GM18951 (cell line): Measurements from ENCODE around the gene RAB20.
"Not testable (repeated sequence)": the region's sequence is repeated elsewhere in the genome, so short reads cannot be mapped to it uniquely, and the experiment has no call there.

Experiments used
- POLR2A ChIP-seq: IDR thresholded peaks from 4 replicates; pipeline ENCODE4 v1.6.1; 2011; ENCODE audit warnings: mild to moderate bottlenecking; ENCODE audit not compliant: insufficient read length, insufficient read depth; ENCODE audit errors: extremely low read depth
- in situ Hi-C: fragments of 300-500 bp; cut with MboI; formaldehyde crosslinking; loops from one replicate; pipeline ENCODE4 v1.12.0; 2022; ENCODE audit warnings: low sequenced_read_pairs, mixed read lengths, inconsistent platforms; ENCODE audit not compliant: unreplicated experiment

RAB20 gene, protein sequence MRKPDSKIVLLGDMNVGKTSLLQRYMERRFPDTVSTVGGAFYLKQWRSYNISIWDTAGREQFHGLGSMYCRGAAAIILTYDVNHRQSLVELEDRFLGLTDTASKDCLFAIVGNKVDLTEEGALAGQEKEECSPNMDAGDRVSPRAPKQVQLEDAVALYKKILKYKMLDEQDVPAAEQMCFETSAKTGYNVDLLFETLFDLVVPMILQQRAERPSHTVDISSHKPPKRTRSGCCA

DNA sequence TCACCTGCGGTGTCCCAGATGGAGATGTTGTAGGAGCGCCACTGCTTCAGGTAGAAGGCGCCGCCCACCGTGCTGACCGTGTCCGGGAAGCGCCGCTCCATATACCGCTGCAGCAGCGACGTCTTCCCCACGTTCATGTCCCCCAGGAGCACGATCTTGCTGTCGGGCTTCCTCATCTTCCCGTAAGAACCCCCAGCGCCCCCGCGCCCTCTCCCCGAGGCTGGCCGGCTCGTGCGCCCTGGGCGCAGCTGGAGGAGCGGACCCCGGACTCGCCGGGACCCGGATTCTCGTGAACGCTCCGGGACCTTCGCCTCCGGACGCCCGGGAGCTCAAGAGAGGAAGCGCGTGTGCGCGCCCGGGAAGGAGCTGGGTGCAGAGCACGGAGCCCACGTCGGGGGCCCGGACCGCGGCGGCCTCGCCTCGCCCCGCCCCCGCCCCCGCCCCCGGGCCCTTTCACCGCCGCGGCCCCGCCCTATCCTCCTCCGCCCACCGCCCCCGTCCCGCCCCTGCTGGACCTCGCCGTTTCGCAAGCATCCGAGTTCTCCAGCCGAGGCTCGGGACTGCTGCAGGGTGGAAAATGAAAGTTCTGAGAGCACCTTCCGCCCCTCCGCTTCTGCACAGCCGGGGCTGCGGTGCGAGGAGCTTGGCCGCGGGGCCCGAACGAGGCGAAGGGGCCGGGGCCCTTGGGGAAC lies at the start of gene RAB20:
RAB20 (minus strand) TSS at position 379 of the 692 bp plus-strand sequence; CDS start at position 176, 203 bp downstream.
- in situ Hi-C loops: no loop called here

GRCh38 chr13:110610955-110611595 lies 49.6 kb upstream of the RAB20 start:
- no peak for TF ChIP-seq POLR2A
- in situ Hi-C loops: no loop called here

More for the DNA sequence above, at the start of gene RAB20:
- peak; percentile 58 for TF ChIP-seq POLR2A

GRCh38 chr13:110607675-110608224 lies 46.2 kb upstream of the RAB20 start:
- no peak for TF ChIP-seq POLR2A
- in situ Hi-C loops: no loop called here

DNA sequence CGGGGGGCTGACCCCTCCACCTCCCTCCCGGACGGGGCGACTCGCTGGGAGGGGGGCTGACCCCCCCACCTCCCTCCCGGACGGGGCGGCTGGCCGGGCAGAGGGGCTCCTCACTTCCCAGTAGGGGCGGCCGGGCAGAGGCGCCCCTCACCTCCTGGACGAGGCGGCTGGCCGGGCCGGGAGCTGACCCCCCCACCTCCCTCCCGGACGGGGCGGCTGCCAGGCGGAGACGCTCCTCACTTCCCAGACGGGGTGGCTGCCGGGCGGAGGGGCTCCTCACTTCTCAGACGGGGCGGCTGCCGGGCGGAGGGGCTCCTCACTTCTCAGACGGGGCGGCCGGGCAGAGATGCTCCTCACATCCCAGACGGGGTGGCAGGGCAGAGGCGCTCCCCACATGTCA lies 44.8 kb upstream of the RAB20 start:
- in situ Hi-C loops: not testable (repeated sequence)

GRCh38 chr13:110605132-110605531 lies 43.6 kb upstream of the RAB20 start:
- TF ChIP-seq POLR2A: no peak
- in situ Hi-C loops: no loop called here

DNA sequence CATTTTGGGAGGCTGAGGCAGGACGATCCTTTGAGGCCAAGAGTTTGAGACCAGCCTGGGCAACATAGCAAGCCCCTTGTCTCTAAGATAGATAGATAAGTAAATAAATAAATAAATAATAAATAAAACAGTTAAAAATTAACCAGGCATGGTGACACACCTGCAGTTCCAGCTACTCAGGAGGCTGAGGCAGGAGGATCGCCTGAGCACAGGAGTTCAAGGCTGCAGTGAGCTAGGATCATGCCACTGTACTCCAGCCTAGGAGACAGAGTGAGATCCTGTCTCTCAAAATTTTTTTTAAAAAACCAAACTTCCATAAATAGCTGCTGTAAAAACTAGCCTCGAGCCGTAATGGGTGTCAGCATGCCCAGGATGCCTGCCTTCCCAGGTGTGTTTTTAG lies 39.5 kb upstream of the RAB20 start:
- in situ Hi-C loops: no loop called here
- TF ChIP-seq POLR2A: no peak

GRCh38 chr13:110600261-110600819 lies 38.8 kb upstream of the RAB20 start:
- no peak for TF ChIP-seq POLR2A
- in situ Hi-C loops: no loop called here

DNA sequence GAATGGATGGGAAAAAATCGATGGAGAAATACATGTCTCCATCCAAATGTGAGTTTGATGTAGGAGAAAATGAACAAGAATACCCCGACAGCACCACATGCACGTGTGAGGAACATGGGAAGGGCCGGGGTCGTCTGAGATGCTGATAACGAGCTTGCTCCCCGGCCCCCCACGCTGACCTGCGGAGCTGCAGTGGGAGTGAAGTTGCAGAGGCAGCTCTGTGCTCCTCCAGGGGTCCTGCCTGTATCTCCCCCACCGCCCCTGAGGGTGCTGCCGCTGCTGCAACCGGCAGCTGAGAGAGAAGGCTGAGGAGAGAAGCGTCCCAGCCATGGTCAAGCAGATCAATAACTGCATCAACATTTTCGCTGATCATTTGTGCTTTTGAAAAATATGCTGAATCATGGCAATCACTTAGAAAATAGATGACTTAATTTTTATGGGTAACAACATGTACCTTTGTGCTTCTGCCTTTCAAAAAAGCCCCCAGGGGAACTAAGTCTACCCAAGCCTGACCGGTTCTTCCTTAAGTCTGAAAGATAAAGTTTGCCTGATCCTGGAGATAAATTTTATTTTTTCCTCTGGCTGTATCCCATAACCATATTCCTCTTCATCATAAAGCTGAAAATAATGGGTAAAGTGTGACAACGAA lies 35.6 kb upstream of the RAB20 start:
- no peak for TF ChIP-seq POLR2A
- in situ Hi-C loops: loop anchor here (10.0 kb wide), 1 partner anchor 218 kb away; no protein-coding TSS in a partner anchor

DNA sequence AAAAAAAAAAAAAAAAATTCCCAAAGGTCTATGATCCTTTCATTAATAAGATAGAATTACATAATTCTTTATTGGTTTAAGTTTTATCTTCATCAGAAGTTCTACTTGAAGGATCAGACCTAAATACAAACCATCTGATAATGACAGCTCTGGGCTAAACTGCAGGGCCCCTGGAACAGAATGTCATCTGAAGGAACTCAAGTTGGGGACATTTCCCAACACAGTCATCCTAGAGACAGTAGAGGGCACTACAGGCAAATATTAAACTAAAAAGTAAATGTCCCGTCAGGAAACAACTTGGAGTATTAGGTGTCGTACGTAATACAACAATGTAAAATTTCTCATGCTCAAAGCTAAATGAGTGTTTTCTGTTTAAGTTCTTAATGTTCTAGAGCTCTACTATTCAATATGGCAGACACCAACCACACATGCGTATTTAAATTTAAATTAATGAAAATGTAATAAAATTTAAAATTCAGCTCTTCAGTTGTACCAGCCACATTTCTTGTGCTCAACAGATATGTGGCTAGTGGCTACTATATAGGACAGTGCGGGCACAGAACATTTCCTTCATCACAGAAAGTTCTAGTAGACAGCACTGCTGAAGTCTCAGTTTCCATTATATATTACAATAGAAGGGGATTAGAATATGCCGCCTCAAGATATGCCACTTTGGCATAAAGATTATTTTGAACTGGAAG lies 32.1 kb upstream of the RAB20 start:
- TF ChIP-seq POLR2A: no peak
- in situ Hi-C loops: loop anchor here (10.0 kb wide), 1 partner anchor 221 kb away; no protein-coding TSS in a partner anchor

DNA sequence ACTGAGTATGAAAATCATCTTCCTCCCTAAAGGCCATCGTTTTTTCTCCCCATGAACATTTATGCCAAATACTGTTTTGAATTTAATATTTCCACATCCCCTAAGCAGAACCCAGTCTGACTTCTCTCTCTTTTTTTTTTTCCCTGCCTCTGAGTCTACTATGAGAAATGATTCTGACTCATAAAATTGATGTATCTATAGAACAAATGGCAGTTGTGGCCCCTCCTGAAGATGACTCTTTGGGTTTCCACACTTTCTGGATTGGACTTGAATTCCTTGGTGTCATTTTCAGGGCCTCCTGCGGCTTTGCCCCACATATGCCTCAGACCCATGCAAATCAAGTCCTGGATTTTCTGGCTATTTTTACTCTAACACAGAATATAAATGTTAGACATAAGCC lies 31.1 kb upstream of the RAB20 start:
- no peak for TF ChIP-seq POLR2A
- in situ Hi-C loops: loop anchor here (10.0 kb wide), 1 partner anchor 222 kb away; no protein-coding TSS in a partner anchor

DNA sequence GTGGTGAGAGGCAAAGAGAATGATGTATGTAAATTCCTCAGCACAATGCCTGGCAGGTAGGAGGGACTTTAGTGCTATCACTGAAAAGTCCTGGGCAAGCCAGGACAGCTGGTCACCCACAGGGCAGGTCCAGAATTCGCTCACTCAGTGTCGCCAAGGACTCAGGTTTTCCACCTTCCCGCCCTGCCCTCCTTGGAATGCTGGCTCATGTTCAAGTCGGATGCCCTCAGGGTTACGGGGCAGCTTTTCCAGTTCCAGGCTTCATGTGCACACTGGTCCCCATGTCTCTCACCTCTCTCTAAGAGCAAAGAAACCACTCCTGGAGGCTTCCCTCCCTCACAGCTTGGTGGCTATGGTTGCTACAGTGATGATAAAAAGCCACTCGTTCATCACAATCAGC lies 29.1 kb upstream of the RAB20 start:
- no peak for TF ChIP-seq POLR2A
- in situ Hi-C loops: loop anchor here (10.0 kb wide), 1 partner anchor 224 kb away; no protein-coding TSS in a partner anchor

- in situ Hi-C loops: loop anchor here (10.0 kb wide), 1 partner anchor 225 kb away; no protein-coding TSS in a partner anchor
- no peak for TF ChIP-seq POLR2A
Measured at GRCh38 chr13:110589793-110590390, 28.4 kb upstream of the RAB20 start.
